ENCODE results near the gene PPP2CA.
"Not testable (repeated sequence)": the region's sequence is repeated elsewhere in the genome, so short reads cannot be mapped to it uniquely, and the experiment has no call there.

The PPP2CA gene

GRCh38 chr5:134225780-134226440, at the start of gene PPP2CA:
Gene PPP2CA, minus strand, starts transcription at chr5:134226073. Its CDS starts 212 bp downstream, at chr5:134225861.
- DNase-seq (ENCODE audit: low read depth in 2 of 2) = peak; percentile 99

DNA sequence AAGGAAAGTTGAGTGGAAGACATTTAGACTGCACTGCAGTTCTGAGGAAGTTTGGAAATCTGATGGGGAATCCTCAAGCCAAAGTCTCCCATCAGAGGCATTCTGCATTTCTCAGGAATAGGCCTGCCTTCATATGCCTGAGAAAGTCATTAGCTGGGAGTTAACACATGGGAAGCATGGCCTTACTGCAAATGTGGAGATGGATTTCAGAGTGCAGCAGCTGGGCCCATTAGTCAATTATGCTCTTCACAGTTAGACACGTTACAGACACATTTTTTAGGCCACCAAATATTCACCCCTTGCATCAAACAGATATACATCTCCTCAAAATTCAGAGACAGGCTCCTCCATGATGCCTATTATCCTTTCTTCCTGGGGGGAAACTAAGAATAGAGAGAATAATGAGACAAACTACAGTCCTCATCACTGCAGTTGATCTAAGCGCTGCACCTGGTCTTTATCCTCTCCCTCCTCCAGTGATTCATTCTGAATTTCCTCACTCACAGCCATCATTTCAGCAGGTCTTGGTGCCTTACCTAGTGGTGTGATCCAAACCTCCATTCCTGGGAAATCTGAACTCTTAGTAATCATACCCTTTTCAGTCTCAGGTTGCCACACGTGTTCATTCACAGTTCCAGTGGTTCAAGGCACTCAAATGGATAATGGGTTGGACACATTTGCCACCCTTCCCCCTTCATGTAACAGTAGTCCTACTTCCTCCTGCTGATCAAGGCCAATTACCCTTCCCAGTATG, 47.9 kb upstream of the PPP2CA start:
- no peak for DNase-seq (ENCODE audit: low read depth in 2 of 2)

GRCh38 chr5:134271059-134271458, 45.2 kb upstream of the PPP2CA start:
- DNase-seq (ENCODE audit: low read depth in 2 of 2) = no peak

- DNase-seq (ENCODE audit: low read depth in 2 of 2) = no peak
These were observed 43.0 kb upstream of the PPP2CA start for GRCh38 chr5:134268919-134269318.

GRCh38 chr5:134268019-134268601, 42.2 kb upstream of the PPP2CA start:
- no peak for DNase-seq (ENCODE audit: low read depth in 2 of 2)

DNA sequence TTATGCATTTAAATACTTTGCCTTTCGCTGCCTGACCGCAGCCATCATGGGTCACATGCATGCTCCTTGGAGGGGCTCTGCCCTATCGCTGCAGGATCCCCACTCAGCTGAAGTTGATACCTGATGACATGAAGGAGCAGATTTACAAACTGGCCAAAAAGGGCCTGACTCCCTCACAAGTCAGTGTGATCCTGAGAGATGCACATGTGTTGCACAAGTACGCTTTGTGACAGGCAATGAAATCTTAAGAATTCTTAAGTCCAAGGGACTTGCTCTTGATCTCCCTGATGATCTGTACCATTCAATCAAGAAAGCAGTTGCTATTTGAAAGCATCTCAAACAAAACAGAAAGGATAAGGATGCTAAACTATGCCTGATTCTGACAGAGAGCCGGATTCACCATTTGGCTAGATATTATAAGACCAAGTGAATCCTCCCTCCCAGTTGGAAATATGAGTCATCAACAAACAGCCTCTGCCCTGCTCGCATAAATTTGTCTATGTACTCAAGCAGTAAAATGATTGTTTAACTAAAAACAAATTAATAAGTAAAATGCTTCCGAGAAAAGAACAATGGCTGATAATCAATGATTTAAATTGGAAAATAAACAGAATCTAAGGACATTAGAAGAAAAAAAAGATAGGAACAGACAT, 41.6 kb upstream of the PPP2CA start:
- DNase-seq (ENCODE audit: low read depth in 2 of 2) = no peak

DNA sequence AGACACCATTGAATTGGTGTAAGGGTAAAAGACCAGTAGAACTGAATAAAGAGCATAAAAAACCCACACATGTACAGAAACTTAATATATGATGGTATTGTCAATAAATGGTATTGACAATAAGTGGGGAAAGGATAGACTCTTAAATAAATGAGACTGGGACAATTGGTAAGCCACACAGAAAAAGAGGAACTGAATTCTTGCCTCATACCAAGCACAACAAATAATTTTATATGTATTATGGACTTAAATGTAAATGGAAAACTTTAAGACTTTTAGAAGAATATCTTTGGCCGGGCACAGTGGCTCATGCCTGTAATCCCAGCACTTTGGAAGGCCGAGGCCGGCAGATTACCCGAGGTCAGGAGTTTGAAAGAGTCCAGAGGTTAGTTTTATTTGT, 37.9 kb upstream of the PPP2CA start:
- DNase-seq (ENCODE audit: low read depth in 2 of 2) = no peak

DNA sequence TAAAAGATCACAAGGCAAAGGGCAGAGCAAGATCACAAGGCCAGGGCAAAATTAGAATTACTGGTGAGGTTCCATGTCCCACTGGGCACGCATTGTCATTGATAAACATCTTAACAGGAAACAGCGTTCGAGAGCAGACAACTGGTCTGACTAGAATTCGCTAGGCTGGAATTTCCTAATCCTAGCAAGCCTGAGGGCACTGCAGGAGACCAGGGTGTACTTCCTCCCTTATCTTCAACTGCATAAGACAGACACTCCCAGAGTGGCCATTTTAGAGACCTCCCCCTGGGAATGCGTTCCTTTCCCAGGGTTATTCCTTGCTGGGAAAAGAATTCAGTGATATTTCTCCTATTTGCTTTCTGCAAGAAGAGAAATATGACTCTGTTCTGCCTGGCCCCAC, 36.8 kb upstream of the PPP2CA start:
- not testable (repeated sequence) for DNase-seq (ENCODE audit: low read depth in 2 of 2)

- DNase-seq (ENCODE audit: low read depth in 2 of 2) = no peak
These were observed 33.0 kb upstream of the PPP2CA start for GRCh38 chr5:134258896-134259295.

GRCh38 chr5:134257176-134257575, 31.3 kb upstream of the PPP2CA start:
- DNase-seq (ENCODE audit: low read depth in 2 of 2) = no peak

DNA sequence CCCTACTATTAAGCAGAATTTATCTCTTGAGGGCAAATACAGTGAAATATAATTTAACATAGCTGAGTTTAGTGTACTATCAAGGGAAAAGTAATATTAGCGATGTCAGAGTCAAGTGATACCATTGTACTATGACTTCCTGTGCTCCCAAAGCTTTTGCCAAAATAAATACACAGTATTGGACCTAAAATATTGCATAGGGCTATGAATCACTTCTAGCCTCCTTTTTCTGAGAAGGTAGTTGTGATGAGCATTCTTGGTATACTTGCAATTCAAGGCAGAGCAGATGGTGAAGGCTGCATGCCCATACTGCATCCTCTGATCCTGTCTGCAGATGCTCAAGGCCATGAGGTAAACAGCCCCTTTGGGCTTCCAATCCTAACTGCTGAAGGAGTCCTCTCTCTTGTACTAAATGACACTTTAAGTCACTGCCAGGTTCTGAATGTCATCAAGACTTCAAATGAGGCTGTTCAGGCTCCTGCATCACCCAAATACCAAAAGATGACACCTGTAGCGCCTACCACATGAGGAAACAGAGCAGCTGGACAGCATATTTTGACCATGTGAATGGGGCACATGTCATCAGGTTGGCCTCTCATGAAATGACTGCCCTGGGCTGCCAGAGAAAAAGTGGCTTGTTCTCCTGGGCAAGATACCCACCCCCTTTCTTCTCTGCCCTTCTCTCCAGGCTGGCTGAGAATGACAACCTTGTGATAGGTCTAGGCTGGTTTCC, 29.7 kb upstream of the PPP2CA start:
- DNase-seq (ENCODE audit: low read depth in 2 of 2) = no peak

- DNase-seq (ENCODE audit: low read depth in 2 of 2) = not testable (repeated sequence)
These were observed 27.7 kb upstream of the PPP2CA start for GRCh38 chr5:134253368-134254153.

- no peak for DNase-seq (ENCODE audit: low read depth in 2 of 2)
These were observed 26.8 kb upstream of the PPP2CA start for GRCh38 chr5:134252671-134253070.

GRCh38 chr5:134250949-134251348, 25.1 kb upstream of the PPP2CA start:
- DNase-seq (ENCODE audit: low read depth in 2 of 2) = no peak

- no peak for DNase-seq (ENCODE audit: low read depth in 2 of 2)
These were observed 23.9 kb upstream of the PPP2CA start for GRCh38 chr5:134249469-134250379.

GRCh38 chr5:134248256-134248655, 22.4 kb upstream of the PPP2CA start:
- no peak for DNase-seq (ENCODE audit: low read depth in 2 of 2)

DNA sequence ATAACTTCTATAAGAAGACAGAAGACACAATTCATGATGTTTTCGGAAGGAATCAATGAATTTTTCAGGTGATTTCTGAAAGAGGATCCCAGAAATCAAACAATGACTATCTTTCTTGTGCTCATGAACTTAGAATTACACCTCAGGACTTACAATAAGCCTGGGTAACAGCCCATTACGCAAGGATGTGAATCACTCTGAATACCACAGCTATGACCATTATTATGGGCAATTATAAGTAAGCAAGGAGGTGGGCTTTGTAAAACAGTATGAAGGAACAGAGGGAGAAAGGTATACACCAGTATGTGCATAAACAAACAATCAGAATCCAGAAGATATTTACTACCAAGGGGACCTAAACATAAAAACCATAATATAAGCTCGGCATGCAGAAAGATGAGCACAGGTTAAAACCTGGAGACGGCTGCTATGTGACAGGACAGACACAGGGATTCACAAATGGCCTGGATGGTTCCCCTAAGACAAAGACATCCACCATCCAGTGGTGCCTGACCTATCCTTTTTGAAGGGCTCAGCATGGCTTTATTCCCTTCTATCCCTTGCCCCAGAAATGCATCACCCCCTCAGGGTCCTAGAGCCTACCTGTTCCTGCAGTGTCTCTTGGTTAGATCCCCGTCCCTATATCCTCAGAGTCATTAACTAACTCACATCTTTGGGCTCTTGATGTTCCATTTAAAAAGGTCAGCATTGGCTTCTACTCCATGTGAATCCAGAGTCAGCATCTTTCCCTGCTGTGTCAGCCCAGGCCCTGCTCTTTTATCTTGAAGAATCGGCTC, 21.8 kb upstream of the PPP2CA start:
- DNase-seq (ENCODE audit: low read depth in 2 of 2) = no peak

GRCh38 chr5:134246771-134247427, 21.0 kb upstream of the PPP2CA start:
- DNase-seq (ENCODE audit: low read depth in 2 of 2) = no peak

DNA sequence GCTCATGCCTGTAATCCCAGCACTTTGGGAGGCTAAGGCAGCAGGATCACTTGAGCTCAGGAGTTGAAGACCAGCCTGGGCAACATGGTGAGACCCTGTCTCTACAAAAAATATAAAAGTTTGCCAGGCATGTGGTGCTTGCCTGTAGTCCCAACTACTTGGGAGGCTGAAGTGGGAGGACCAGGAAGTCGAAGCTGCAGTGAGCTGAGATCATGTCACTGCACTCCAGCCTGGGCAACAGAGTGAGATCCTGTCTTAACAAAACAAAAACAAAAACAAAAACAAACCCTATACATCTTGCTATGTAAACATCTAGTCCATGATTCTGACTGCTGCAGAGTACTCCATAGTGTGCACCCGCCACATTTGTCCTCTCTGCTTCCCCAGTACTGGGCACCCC, 19.8 kb upstream of the PPP2CA start:
- DNase-seq (ENCODE audit: low read depth in 2 of 2) = no peak

Data from activated CD8-positive, alpha-beta memory T cell treated with anti-CD3 and anti-CD28 coated beads for 4 hours (primary cell).